Measurements from ENCODE around the gene CRACR2A. TPM values are rescaled to one million over a fixed set of nuclear protein-coding genes. Genes with fewer than 3 reads are reported as not detected.

The CRACR2A gene
- total RNA-seq, 1 experiment from 2014 or later: 0.92 TPM

DNA sequence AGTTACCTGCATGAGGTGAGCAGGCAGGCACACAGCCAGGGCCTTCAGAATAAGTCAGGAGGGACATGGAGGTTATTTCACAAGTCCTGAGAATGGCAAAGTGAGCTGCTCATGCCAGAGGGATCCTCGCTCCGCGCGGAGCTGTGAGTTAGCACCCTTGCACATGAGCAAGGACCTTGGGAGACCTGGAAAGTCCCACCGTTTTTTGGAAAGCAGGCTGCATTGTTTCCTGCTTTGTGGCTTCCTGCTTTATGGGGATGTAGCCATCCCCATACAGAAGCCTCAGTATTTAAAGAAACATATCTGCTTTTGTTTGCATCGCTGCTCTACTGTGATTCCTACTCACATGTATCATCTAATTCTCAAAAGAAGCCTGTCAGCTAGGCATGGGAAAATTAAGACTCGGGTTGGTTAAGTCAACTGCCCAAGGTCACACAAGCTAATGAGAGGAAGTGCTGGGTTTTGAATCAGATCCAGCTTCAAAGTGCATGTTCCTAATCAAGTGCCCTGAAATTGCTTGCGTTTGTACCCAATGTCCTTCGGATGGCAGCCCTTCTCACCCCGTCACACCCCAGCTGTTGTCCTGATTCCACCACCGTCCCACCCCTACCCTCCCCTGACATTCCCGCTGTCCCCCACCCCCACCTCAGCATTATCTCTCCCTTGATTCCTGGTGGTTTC lies 106.2 kb downstream of the CRACR2A start:
- Histone ChIP-seq H3K9me3 (ENCODE audit: control insufficient read depth, insufficient read depth, low read depth, low read length) (no peaks in the 10 kb centered on the region), H3K4me1 (ENCODE audit: control insufficient read depth, insufficient read depth, low read length) (no peaks in the 10 kb centered on the region), H3K27me3 (ENCODE audit: control insufficient read depth, insufficient read depth, low read length) (no peaks in the 10 kb centered on the region; the same call in 1 of the 2 replicates), H3K4me3 (ENCODE audit: low read depth in 2 of 2, low read length in 2 of 2) (no peak overlapping the region), H3K27ac (ENCODE audit: low read length) (no peak overlapping the region), H3K36me3 (ENCODE audit: control insufficient read depth, insufficient read depth, low read length) (no peaks in the 10 kb centered on the region)
- POLR2A ChIA-PET: no interaction called here
- no peak for TF ChIP-seq POLR2AphosphoS5 (IDR thresholded peaks at IDR 0.05; ENCODE audit: low read depth, low read length)
- no peak for TF ChIP-seq SIN3A (IDR thresholded peaks at IDR 0.05; ENCODE audit: borderline replicate concordance, insufficient read depth, low read depth, low read length)
- TF ChIP-seq, protein P1, sequence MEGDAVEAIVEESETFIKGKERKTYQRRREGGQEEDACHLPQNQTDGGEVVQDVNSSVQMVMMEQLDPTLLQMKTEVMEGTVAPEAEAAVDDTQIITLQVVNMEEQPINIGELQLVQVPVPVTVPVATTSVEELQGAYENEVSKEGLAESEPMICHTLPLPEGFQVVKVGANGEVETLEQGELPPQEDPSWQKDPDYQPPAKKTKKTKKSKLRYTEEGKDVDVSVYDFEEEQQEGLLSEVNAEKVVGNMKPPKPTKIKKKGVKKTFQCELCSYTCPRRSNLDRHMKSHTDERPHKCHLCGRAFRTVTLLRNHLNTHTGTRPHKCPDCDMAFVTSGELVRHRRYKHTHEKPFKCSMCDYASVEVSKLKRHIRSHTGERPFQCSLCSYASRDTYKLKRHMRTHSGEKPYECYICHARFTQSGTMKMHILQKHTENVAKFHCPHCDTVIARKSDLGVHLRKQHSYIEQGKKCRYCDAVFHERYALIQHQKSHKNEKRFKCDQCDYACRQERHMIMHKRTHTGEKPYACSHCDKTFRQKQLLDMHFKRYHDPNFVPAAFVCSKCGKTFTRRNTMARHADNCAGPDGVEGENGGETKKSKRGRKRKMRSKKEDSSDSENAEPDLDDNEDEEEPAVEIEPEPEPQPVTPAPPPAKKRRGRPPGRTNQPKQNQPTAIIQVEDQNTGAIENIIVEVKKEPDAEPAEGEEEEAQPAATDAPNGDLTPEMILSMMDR (IDR thresholded peaks at IDR 0.05): no peak
- TF ChIP-seq TCF7L2 (IDR thresholded peaks at IDR 0.05; ENCODE audit: low read depth, low read length): no peak
- TF ChIP-seq, protein P2, sequence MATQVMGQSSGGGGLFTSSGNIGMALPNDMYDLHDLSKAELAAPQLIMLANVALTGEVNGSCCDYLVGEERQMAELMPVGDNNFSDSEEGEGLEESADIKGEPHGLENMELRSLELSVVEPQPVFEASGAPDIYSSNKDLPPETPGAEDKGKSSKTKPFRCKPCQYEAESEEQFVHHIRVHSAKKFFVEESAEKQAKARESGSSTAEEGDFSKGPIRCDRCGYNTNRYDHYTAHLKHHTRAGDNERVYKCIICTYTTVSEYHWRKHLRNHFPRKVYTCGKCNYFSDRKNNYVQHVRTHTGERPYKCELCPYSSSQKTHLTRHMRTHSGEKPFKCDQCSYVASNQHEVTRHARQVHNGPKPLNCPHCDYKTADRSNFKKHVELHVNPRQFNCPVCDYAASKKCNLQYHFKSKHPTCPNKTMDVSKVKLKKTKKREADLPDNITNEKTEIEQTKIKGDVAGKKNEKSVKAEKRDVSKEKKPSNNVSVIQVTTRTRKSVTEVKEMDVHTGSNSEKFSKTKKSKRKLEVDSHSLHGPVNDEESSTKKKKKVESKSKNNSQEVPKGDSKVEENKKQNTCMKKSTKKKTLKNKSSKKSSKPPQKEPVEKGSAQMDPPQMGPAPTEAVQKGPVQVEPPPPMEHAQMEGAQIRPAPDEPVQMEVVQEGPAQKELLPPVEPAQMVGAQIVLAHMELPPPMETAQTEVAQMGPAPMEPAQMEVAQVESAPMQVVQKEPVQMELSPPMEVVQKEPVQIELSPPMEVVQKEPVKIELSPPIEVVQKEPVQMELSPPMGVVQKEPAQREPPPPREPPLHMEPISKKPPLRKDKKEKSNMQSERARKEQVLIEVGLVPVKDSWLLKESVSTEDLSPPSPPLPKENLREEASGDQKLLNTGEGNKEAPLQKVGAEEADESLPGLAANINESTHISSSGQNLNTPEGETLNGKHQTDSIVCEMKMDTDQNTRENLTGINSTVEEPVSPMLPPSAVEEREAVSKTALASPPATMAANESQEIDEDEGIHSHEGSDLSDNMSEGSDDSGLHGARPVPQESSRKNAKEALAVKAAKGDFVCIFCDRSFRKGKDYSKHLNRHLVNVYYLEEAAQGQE (IDR thresholded peaks at IDR 0.05; ENCODE audit: insufficient read depth in 1 of 2, low read depth in 2 of 2, low read length in 1 of 2): no peak
- intact Hi-C loops (cut with micrococcal nuclease; ENCODE audit: unreplicated experiment): no loop called here
- ATAC-seq (no peak), DNase-seq (ENCODE audit: low read depth, low spot score) (no peak)
- in situ Hi-C loops (cut with HindIII; ENCODE audit: low pct_unique_long_range_greater_than_20kb, low sequenced_read_pairs): no loop called here
- BruUV-seq (replicated peaks): no TSS peak
- CTCF ChIA-PET: no interaction called here

DNA sequence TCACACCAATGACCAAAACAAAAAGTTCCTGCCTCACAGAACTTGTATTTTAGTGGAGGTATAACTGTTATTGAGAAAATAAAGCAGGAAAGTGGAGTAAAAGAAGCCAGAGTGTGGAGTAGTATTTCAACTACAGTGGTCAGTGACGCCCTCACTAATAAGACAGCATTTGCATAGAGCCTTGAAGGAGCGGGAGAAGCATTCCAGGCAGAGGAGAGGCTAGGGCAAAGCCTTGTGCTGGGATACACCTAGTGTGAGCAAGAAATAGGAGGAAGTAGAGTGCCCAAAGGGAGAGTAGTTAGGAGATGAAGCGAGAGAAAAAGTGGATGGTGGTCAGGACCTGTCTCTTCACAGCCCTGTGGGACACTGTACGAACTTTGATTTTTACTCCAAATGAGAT lies 107.8 kb downstream of the CRACR2A start:
- DNase-seq (ENCODE audit: low read depth, low spot score) (no peak), ATAC-seq (no peak)
- POLR2A ChIA-PET: no interaction called here
- Histone ChIP-seq H3K27ac (ENCODE audit: low read length) (no peak overlapping the region), H3K27me3 (ENCODE audit: control insufficient read depth, insufficient read depth, low read length) (no peaks in the 10 kb centered on the region; the same call in 1 of the 2 replicates), H3K9me3 (ENCODE audit: control insufficient read depth, insufficient read depth, low read depth, low read length) (no peaks in the 10 kb centered on the region), H3K4me1 (ENCODE audit: control insufficient read depth, insufficient read depth, low read length) (no peaks in the 10 kb centered on the region), H3K4me3 (ENCODE audit: low read depth in 2 of 2, low read length in 2 of 2) (no peak overlapping the region), H3K36me3 (ENCODE audit: control insufficient read depth, insufficient read depth, low read length) (no peaks in the 10 kb centered on the region)
- intact Hi-C loops (cut with micrococcal nuclease; ENCODE audit: unreplicated experiment) (no loop called here), in situ Hi-C loops (cut with HindIII; ENCODE audit: low pct_unique_long_range_greater_than_20kb, low sequenced_read_pairs) (no loop called here)
- TF ChIP-seq, protein P2 (IDR thresholded peaks at IDR 0.05; ENCODE audit: insufficient read depth in 1 of 2, low read depth in 2 of 2, low read length in 1 of 2): no peak
- TF ChIP-seq, protein P1 (IDR thresholded peaks at IDR 0.05): no peak
- TF ChIP-seq TCF7L2 (IDR thresholded peaks at IDR 0.05; ENCODE audit: low read depth, low read length): no peak
- TF ChIP-seq SIN3A (IDR thresholded peaks at IDR 0.05; ENCODE audit: borderline replicate concordance, insufficient read depth, low read depth, low read length): no peak
- no peak for TF ChIP-seq POLR2AphosphoS5 (IDR thresholded peaks at IDR 0.05; ENCODE audit: low read depth, low read length)
- no TSS peak for BruUV-seq (replicated peaks)
- CTCF ChIA-PET: no interaction called here

All from Panc1 (cell line).